SK-N-SH (cell line): ENCODE results near the gene SUPT4H1. TPM values are rescaled to one million over a fixed set of nuclear protein-coding genes. Genes with fewer than 3 reads are reported as not detected.

Experiments used
- CTCF ChIA-PET: fragments of 300-600, 350-600 bp; formaldehyde crosslinking; extraction: SDS; loops from one replicate; lab custom pipeline; 2021; lab: Yijun Ruan, JAX
- POLR2A ChIA-PET: fragments of 350-600 bp; sonication (Branson Sonifier 250); formaldehyde crosslinking; extraction: SDS; loops from one replicate; lab custom pipeline; 2020; ENCODE audit warnings: antibody characterized with exemption, inconsistent platforms; lab: Yijun Ruan, JAX
- DNase-seq: peaks from one replicate; pipeline ENCODE4 v3.0.0; 2012
- H2AFZ ChIP-seq: fragments of 200-600 bp; sonication (generic); 2 replicates; pipeline ENCODE4 v1.8.1; 2016; ENCODE audit warnings: antibody characterized with exemption, mild to moderate bottlenecking, low read depth
- H3F3A ChIP-seq: fragments of 200-600 bp; sonication (generic); replicated peaks from 2 replicates; pipeline ENCODE3; 2016; ENCODE audit warnings: antibody characterized with exemption, mild to moderate bottlenecking; ENCODE audit not compliant: insufficient read depth
- H3K27ac ChIP-seq, 2 experiments: fragments of 200-500 bp in 1 of 2; fragments of 200-600 bp in 1 of 2; sonication (Bioruptor generic) in 1 of 2; sonication (generic), shearing (Covaris generic) in 1 of 2; 2 replicates each; pipeline versions ENCODE4 v1.5.1 to v1.6.1; 2014 to 2016; ENCODE audit warnings: low read depth in 2 of 2, inconsistent platforms in 1 of 2, low read length in 1 of 2, mild to moderate bottlenecking in 1 of 2, mixed read lengths in 1 of 2
- H3K27me3 ChIP-seq: fragments of 200-600 bp; sonication (generic), shearing (Covaris generic); 2 replicates; pipeline ENCODE4 v1.6.1; 2016; ENCODE audit warnings: mixed run types; ENCODE audit not compliant: insufficient read depth
- H3K36me3 ChIP-seq, 2 experiments: fragments of 200-500 bp in 1 of 2; fragments of 200-600 bp in 1 of 2; sonication (Bioruptor generic) in 1 of 2; sonication (generic) in 1 of 2; replicated peaks in 1 of 2; 2 replicates each; pipeline versions ENCODE3 to v1.5.1; 2014 to 2016; ENCODE audit warnings: low read length in 1 of 2, mild to moderate bottlenecking in 1 of 2; ENCODE audit not compliant: insufficient read depth in 2 of 2, control insufficient read depth in 1 of 2
- H3K4me1 ChIP-seq, 2 experiments: fragments of 200-500 bp in 1 of 2; fragments of 200-600 bp in 1 of 2; sonication (Bioruptor generic) in 1 of 2; sonication (generic), shearing (Covaris generic) in 1 of 2; 2 replicates each; pipeline versions ENCODE4 v1.5.1 to v1.6.1; 2014 to 2016; ENCODE audit warnings: low read depth in 1 of 2, low read length in 1 of 2, mixed run types in 1 of 2; ENCODE audit not compliant: insufficient read depth in 2 of 2, control insufficient read depth in 1 of 2
- H3K4me2 ChIP-seq: fragments of 200-600 bp; sonication (generic), shearing (Covaris generic); 2 replicates; pipeline ENCODE4 v1.6.1; 2017; ENCODE audit warnings: mixed run types
- H3K4me3 ChIP-seq, 2 experiments: fragments of 200-500 bp in 1 of 2; fragments of 200-600 bp in 1 of 2; sonication (Bioruptor generic) in 1 of 2; sonication (generic), shearing (Covaris generic) in 1 of 2; 2 replicates each; pipeline versions ENCODE4 v1.5.1 to v1.8.1; 2014 to 2016; ENCODE audit warnings: low read depth in 2 of 2, inconsistent platforms in 1 of 2, low read length in 1 of 2, mild to moderate bottlenecking in 1 of 2, mixed read lengths in 1 of 2, moderate library complexity in 1 of 2
- H3K79me2 ChIP-seq: fragments of 200-600 bp; sonication (generic); 2 replicates; pipeline ENCODE4 v1.8.1; 2017; ENCODE audit warnings: mild to moderate bottlenecking; ENCODE audit not compliant: insufficient read depth
- H3K9ac ChIP-seq: fragments of 200-600 bp; sonication (generic); 2 replicates; pipeline ENCODE4 v1.6.1; 2017; ENCODE audit warnings: mixed run types
- H3K9me2 ChIP-seq: fragments of 200-600 bp; sonication (generic); 2 replicates; pipeline ENCODE4 v1.6.1; 2017; ENCODE audit warnings: mixed run types
- H3K9me3 ChIP-seq: fragments of 200-600 bp; sonication (generic); 2 replicates; pipeline ENCODE4 v1.6.1; 2017; ENCODE audit warnings: mixed run types, mild to moderate bottlenecking, moderate library complexity
- H4K20me1 ChIP-seq: fragments of 200-600 bp; sonication (generic); 2 replicates; pipeline ENCODE4 v1.6.1; 2017; ENCODE audit warnings: mild to moderate bottlenecking, mixed run types; ENCODE audit not compliant: insufficient read depth
- CHD2 ChIP-seq: fragments of 150-350 bp; IDR thresholded peaks from 2 replicates; pipeline ENCODE4 v1.6.1; 2018; ENCODE audit warnings: low read length; ENCODE audit not compliant: partially characterized antibody
- CTCF ChIP-seq: fragments of 200-600 bp; sonication (generic); IDR thresholded peaks from 2 replicates; pipeline ENCODE4 v1.6.1; 2017; ENCODE audit warnings: antibody characterized with exemption, mild to moderate bottlenecking, moderate library complexity
- ELF1 ChIP-seq: IDR thresholded peaks from 2 replicates; pipeline ENCODE4 v1.4.0; 2012
- EZH2phosphoT487 ChIP-seq: fragments of 200-600 bp; sonication (generic); IDR thresholded peaks from 2 replicates; pipeline ENCODE4 v1.6.1; 2017; ENCODE audit warnings: low read depth, mixed run types, mild to moderate bottlenecking, antibody characterized with exemption, moderate library complexity, borderline replicate concordance
- FOSL2 ChIP-seq: IDR thresholded peaks from 2 replicates; pipeline ENCODE4 v1.4.0; 2012; ENCODE audit warnings: low read depth, mild to moderate bottlenecking, moderate library complexity, borderline replicate concordance
- FOXM1 ChIP-seq: IDR thresholded peaks from 2 replicates; pipeline ENCODE4 v1.4.0; 2012; ENCODE audit warnings: low read depth, mild to moderate bottlenecking
- GABPA ChIP-seq: IDR thresholded peaks from 2 replicates; pipeline ENCODE4 v1.4.0; 2012; ENCODE audit warnings: low read depth, mild to moderate bottlenecking
- IRF3 ChIP-seq: fragments of 150-350 bp; IDR thresholded peaks from 2 replicates; pipeline ENCODE4 v1.6.1; 2016; ENCODE audit warnings: mild to moderate bottlenecking, low read depth, low read length
- JUND ChIP-seq: IDR thresholded peaks from 2 replicates; pipeline ENCODE4 v1.4.0; 2012
- MAX ChIP-seq: IDR thresholded peaks from 2 replicates; pipeline ENCODE4 v1.4.0; 2012; ENCODE audit warnings: low read depth
- MEF2A ChIP-seq: IDR thresholded peaks from 2 replicates; pipeline ENCODE4 v1.4.0; 2012; ENCODE audit warnings: low read depth, borderline replicate concordance
- MXI1 ChIP-seq: IDR thresholded peaks from 2 replicates; pipeline ENCODE4 v1.6.1; 2012; ENCODE audit warnings: mild to moderate bottlenecking, low read depth, low read length, improper control_type of control experiment
- NFIC ChIP-seq: IDR thresholded peaks from 2 replicates; pipeline ENCODE4 v1.4.0; 2012; ENCODE audit warnings: borderline replicate concordance
- PBX3 ChIP-seq: IDR thresholded peaks from 2 replicates; pipeline ENCODE4; 2012
- RAD21 ChIP-seq: IDR thresholded peaks from 2 replicates; pipeline ENCODE4 v1.6.1; 2012; ENCODE audit warnings: mild to moderate bottlenecking, low read length
- RFX5 ChIP-seq: IDR thresholded peaks from 2 replicates; pipeline ENCODE4 v1.6.1; 2012; ENCODE audit warnings: mild to moderate bottlenecking, improper control_type of control experiment, low read length
- RXRA ChIP-seq: IDR thresholded peaks from 2 replicates; pipeline ENCODE4 v1.4.0; 2012; ENCODE audit warnings: low read depth, mild to moderate bottlenecking, borderline replicate concordance
- TAF1 ChIP-seq: IDR thresholded peaks from 2 replicates; pipeline ENCODE4 v1.6.1; 2012; ENCODE audit warnings: low read depth, mild to moderate bottlenecking, low read length, moderate library complexity, borderline replicate concordance
- TEAD4 ChIP-seq: IDR thresholded peaks from 2 replicates; pipeline ENCODE4 v1.4.0; 2012; ENCODE audit warnings: mild to moderate bottlenecking, borderline replicate concordance; ENCODE audit not compliant: insufficient read depth
- USF1 ChIP-seq: IDR thresholded peaks from 2 replicates; pipeline ENCODE4 v1.4.0; 2012; ENCODE audit warnings: low read depth, borderline replicate concordance
- WGBS: methylation state at CpG from one replicate; pipeline ENCODE4 v1.1.6; 2017; ENCODE audit warnings: low lambda C conversion rate; 5-methylcytosine and 5-hydroxymethylcytosine counted together
- polyA plus RNA-seq, 3 experiments: library from polyadenylated mRNA; depleted of rRNA; stranded (reverse); fragments of >200 nt; gene quantifications; 2 replicates each; pipeline ENCODE4 v1.2.3, GENCODE V29; 2012

The SUPT4H1 gene
- polyA plus RNA-seq, 1 of the 3 experiments (the other 2 are of a cell fraction), result 165 TPM

- WGBS, result 49% methylated on average over 3 of the region's 4 CpGs
- H3K4me3 ChIP-seq, result no peak overlapping the region
- DNase-seq, result no peak
- no peak overlapping the region for H3K4me2 ChIP-seq
- no peaks in the 10 kb centered on the region for H3K79me2 ChIP-seq
- no peaks in the 10 kb centered on the region for H3K9me3 ChIP-seq
- H3K27ac ChIP-seq, result no peak overlapping the region
- CTCF ChIA-PET, result interaction anchor here (0.6 to 3.0 kb wide), 11 partner anchors 11 to 152 kb away, joined by 3 to 31 read pairs (median 12); partner anchors contain the start of gene RNF43
- H3K9me2 ChIP-seq, result no peaks in the 10 kb centered on the region
- H3K27me3 ChIP-seq, result no peaks in the 10 kb centered on the region
- H3K4me1 ChIP-seq, result no peaks in the 10 kb centered on the region
- H4K20me1 ChIP-seq, result no peaks in the 10 kb centered on the region
- H3K36me3 ChIP-seq, result no peaks in the 10 kb centered on the region
- POLR2A ChIA-PET, result no interaction called here
- H3K9ac ChIP-seq, result no peak overlapping the region
- TF ChIP-seq TAF1 (no peak), RAD21 (no peak), JUND (no peak), EZH2phosphoT487 (no peak), MEF2A (no peak), RXRA (no peak), FOXM1 (no peak), MAX (no peak), CTCF (no peak), TEAD4 (no peak), PBX3 (no peak), FOSL2 (no peak), MXI1 (no peak), GABPA (no peak), NFIC (no peak), USF1 (no peak), CHD2 (no peak), ELF1 (no peak), RFX5 (no peak), IRF3 (no peak)
- H3F3A ChIP-seq, result no peaks in the 10 kb centered on the region
- no peak overlapping the region for H2AFZ ChIP-seq
These were observed 36.3 kb downstream of the SUPT4H1 start for GRCh38 chr17:58315750-58316149.
